ENCODE data around the gene CGB5. TPM values are rescaled to one million over a fixed set of nuclear protein-coding genes. Genes with fewer than 3 reads are reported as not detected.

Gene CGB5
- total RNA-seq, 2 donors from 2014 or later, result not detected

Other genes with a start within 250 kb of the CGB5 start
- 10 to 100 TPM; 31.7 to 40.4 TPM for gene BCAT2, start 232.8 kb upstream of the CGB5 start, total RNA-seq
- under 1 TPM in 1 of 2 donors, not detected in 1; 0.26 TPM for gene HSD17B14, start 207.4 kb upstream of the CGB5 start, total RNA-seq
- gene PLEKHA4, start 175.2 kb upstream of the CGB5 start, total RNA-seq, result 1 to 10 TPM; 3.8 to 5.4 TPM
- 100 to 1,000 TPM in 1 of 2 donors, 10 to 100 TPM in 1; 74.1 to 111 TPM for gene PPP1R15A, start 171.4 kb upstream of the CGB5 start, total RNA-seq
- not detected for gene TULP2, start 145.1 kb upstream of the CGB5 start, total RNA-seq
- gene NUCB1, start 143.5 kb upstream of the CGB5 start, total RNA-seq, result 100 to 1,000 TPM; 213 to 270 TPM
- gene DHDH, start 110.1 kb upstream of the CGB5 start, total RNA-seq, result under 1 TPM in 1 of 2 donors, not detected in 1; 0.43 TPM
- 100 to 1,000 TPM; 203 to 305 TPM for gene BAX, start 89.0 kb upstream of the CGB5 start, total RNA-seq
- 1,000 to 10,000 TPM; 1,643 to 2,467 TPM for gene FTL, start 78.5 kb upstream of the CGB5 start, total RNA-seq
- gene GYS1, start 50.5 kb upstream of the CGB5 start, total RNA-seq, result 100 to 1,000 TPM in 1 of 2 donors, 10 to 100 TPM in 1; 85.7 to 119 TPM
- gene RUVBL2, start 50.0 kb upstream of the CGB5 start, total RNA-seq, result 100 to 1,000 TPM; 101 to 173 TPM
- not detected for gene LHB, start 26.8 kb upstream of the CGB5 start, total RNA-seq
- gene CGB3, start 19.5 kb upstream of the CGB5 start, total RNA-seq, result not detected
- gene CGB2, start 12.0 kb upstream of the CGB5 start, total RNA-seq, result not detected
- gene CGB1, start 7.0 kb upstream of the CGB5 start, total RNA-seq, result not detected
- not detected for gene CGB8, start 5.3 kb downstream of the CGB5 start, total RNA-seq
- gene CGB7, start 13.9 kb downstream of the CGB5 start, total RNA-seq, result not detected
- gene NTF4, start 21.0 kb downstream of the CGB5 start, total RNA-seq, result not detected
- gene KCNA7, start 28.9 kb downstream of the CGB5 start, total RNA-seq, result not detected
- gene SNRNP70, start 41.6 kb downstream of the CGB5 start, total RNA-seq, result 100 to 1,000 TPM; 185 to 346 TPM
- gene LIN7B, start 70.5 kb downstream of the CGB5 start, total RNA-seq, result 1 to 10 TPM; 6.0 to 6.1 TPM
- 1 to 10 TPM in 1 of 2 donors, under 1 TPM in 1; 0.95 to 2.9 TPM for gene C19orf73, start 75.3 kb downstream of the CGB5 start, total RNA-seq
- gene PPFIA3, start 75.7 kb downstream of the CGB5 start, total RNA-seq, result 10 to 100 TPM in 1 of 2 donors, 1 to 10 TPM in 1; 7.0 to 11.3 TPM
- not detected for gene HRC, start 111.5 kb downstream of the CGB5 start, total RNA-seq
- not detected for gene TRPM4, start 113.9 kb downstream of the CGB5 start, total RNA-seq